ENCODE data around the gene EPAS1.

Gene EPAS1

DNA sequence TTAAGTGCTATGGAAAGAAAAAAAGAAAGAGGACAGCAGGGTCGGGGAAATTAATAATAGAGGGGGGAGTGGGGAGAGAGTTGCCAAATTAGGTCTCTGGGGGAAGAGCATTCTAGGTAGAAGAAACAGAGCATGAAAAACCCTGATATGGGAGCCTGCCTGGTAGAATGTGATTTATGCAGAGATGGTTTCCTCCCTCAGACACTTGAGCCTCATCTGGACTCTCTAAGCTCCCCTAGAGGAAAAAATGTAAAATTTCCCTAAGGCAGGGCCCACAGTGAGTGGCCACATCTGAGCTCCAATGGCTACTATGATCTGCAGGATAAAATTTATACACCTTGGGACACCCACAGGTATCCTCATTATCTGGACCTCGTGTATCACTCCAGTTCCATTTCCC, 20.6 kb upstream of the EPAS1 start:
- peak; percentile 98 for ATAC-seq
- no peak for TF ChIP-seq ESRRG (CRISPR knock-in tag; IDR thresholded peaks at IDR 0.05)
- peak; percentile 21; the same call in 1 of the 2 replicates for TF ChIP-seq ZFP30 (CRISPR knock-in tag; IDR thresholded peaks at IDR 0.05)

DNA sequence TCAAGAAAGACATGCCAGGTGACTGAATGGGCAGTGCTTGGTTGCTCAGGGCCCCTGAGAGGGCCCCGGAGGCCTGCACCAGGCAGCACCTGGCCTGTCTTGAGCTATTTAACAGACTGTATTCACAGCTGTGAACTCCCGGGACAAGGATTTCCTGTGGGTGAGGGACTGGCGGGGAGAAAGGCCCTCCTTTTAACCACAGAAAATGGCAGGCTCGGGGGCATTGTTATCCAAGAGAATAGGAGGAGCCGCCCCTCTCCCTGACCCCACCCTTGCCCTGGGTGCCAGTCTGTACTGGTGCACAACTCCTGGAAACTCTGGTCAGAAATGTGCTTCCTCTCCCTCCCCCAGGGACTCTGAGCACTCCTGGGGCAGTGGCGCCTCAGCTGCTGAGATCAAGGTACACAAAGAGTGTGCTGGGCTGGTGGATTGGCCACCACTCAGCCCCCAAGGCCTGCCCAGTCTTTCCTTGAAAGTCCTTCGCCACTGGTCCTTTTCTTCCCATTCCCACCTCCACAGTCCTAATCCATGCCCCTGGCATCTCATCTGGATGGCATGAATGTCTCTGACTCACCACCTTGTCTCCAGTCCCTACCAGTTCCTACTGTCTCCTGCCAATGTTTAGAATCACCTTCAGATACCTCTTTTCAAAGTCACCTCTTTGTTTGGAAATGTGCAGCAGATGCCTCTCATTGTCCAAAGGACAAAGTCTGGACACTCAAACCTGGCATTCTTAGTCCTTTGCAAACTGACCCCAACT, 19.6 kb upstream of the EPAS1 start:
- TF ChIP-seq GLIS3 (CRISPR knock-in tag; IDR thresholded peaks at IDR 0.05) (no peak), ZC3H10 (CRISPR knock-in tag; IDR thresholded peaks at IDR 0.05) (no peak), ESRRG (CRISPR knock-in tag; IDR thresholded peaks at IDR 0.05) (no peak), ZFP3 (CRISPR knock-in tag; IDR thresholded peaks at IDR 0.05) (no peak), BACH2 (CRISPR knock-in tag; IDR thresholded peaks at IDR 0.05; ENCODE audit: borderline replicate concordance) (no peak), TCF4 (CRISPR knock-in tag; IDR thresholded peaks at IDR 0.05; ENCODE audit: borderline replicate concordance) (no peak), ZNF8 (CRISPR knock-in tag; IDR thresholded peaks at IDR 0.05) (no peak), ZNF70 (CRISPR knock-in tag; IDR thresholded peaks at IDR 0.05) (no peak)
- TF ChIP-seq, protein P1, sequence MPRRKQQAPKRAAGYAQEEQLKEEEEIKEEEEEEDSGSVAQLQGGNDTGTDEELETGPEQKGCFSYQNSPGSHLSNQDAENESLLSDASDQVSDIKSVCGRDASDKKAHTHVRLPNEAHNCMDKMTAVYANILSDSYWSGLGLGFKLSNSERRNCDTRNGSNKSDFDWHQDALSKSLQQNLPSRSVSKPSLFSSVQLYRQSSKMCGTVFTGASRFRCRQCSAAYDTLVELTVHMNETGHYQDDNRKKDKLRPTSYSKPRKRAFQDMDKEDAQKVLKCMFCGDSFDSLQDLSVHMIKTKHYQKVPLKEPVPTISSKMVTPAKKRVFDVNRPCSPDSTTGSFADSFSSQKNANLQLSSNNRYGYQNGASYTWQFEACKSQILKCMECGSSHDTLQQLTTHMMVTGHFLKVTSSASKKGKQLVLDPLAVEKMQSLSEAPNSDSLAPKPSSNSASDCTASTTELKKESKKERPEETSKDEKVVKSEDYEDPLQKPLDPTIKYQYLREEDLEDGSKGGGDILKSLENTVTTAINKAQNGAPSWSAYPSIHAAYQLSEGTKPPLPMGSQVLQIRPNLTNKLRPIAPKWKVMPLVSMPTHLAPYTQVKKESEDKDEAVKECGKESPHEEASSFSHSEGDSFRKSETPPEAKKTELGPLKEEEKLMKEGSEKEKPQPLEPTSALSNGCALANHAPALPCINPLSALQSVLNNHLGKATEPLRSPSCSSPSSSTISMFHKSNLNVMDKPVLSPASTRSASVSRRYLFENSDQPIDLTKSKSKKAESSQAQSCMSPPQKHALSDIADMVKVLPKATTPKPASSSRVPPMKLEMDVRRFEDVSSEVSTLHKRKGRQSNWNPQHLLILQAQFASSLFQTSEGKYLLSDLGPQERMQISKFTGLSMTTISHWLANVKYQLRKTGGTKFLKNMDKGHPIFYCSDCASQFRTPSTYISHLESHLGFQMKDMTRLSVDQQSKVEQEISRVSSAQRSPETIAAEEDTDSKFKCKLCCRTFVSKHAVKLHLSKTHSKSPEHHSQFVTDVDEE (CRISPR knock-in tag; IDR thresholded peaks at IDR 0.05): no peak
- TF ChIP-seq, protein P2, sequence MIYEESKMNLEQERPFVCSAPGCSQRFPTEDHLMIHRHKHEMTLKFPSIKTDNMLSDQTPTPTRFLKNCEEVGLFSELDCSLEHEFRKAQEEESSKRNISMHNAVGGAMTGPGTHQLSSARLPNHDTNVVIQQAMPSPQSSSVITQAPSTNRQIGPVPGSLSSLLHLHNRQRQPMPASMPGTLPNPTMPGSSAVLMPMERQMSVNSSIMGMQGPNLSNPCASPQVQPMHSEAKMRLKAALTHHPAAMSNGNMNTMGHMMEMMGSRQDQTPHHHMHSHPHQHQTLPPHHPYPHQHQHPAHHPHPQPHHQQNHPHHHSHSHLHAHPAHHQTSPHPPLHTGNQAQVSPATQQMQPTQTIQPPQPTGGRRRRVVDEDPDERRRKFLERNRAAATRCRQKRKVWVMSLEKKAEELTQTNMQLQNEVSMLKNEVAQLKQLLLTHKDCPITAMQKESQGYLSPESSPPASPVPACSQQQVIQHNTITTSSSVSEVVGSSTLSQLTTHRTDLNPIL (CRISPR knock-in tag; IDR thresholded peaks at IDR 0.05; ENCODE audit: low read depth): no peak
- TF ChIP-seq, protein P3, sequence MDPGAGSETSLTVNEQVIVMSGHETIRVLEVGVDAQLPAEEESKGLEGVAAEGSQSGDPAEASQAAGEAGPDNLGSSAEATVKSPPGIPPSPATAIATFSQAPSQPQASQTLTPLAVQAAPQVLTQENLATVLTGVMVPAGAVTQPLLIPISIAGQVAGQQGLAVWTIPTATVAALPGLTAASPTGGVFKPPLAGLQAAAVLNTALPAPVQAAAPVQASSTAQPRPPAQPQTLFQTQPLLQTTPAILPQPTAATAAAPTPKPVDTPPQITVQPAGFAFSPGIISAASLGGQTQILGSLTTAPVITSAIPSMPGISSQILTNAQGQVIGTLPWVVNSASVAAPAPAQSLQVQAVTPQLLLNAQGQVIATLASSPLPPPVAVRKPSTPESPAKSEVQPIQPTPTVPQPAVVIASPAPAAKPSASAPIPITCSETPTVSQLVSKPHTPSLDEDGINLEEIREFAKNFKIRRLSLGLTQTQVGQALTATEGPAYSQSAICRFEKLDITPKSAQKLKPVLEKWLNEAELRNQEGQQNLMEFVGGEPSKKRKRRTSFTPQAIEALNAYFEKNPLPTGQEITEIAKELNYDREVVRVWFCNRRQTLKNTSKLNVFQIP (CRISPR knock-in tag; IDR thresholded peaks at IDR 0.05; ENCODE audit: borderline replicate concordance, low read depth): no peak
- TF ChIP-seq, protein P4, sequence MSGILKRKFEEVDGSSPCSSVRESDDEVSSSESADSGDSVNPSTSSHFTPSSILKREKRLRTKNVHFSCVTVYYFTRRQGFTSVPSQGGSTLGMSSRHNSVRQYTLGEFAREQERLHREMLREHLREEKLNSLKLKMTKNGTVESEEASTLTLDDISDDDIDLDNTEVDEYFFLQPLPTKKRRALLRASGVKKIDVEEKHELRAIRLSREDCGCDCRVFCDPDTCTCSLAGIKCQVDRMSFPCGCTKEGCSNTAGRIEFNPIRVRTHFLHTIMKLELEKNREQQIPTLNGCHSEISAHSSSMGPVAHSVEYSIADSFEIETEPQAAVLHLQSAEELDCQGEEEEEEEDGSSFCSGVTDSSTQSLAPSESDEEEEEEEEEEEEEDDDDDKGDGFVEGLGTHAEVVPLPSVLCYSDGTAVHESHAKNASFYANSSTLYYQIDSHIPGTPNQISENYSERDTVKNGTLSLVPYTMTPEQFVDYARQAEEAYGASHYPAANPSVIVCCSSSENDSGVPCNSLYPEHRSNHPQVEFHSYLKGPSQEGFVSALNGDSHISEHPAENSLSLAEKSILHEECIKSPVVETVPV (CRISPR knock-in tag; IDR thresholded peaks at IDR 0.05): no peak
- peak; percentile 36; the same call in 2 of the 3 replicates for ATAC-seq

DNA sequence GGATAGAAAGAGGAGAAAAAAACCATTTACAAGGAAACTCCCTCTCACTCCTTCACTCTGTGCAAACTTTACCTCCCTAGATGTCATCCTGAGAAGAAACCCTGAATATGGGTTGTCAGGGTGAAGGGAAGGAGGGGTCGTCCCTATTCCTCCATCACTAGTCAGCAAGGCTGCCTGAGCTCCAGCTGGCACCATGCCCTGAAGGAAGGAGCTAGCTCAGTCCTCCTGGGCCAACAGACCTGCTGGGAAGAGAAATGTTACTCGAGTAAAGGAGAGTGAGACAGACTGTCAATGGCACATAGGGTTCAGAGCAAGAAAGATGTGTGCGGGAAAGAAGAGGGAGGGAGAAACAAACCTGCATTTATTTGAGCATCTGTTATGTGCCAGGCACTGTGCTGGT, 18.3 kb upstream of the EPAS1 start:
- ATAC-seq: no peak
- no peak for TF ChIP-seq BACH2 (CRISPR knock-in tag; IDR thresholded peaks at IDR 0.05; ENCODE audit: borderline replicate concordance)
- no peak for TF ChIP-seq ZFP3 (CRISPR knock-in tag; IDR thresholded peaks at IDR 0.05)
- no peak for TF ChIP-seq ZNF70 (CRISPR knock-in tag; IDR thresholded peaks at IDR 0.05)
- no peak for TF ChIP-seq OSR1 (CRISPR knock-in tag; IDR thresholded peaks at IDR 0.05)
- no peak for TF ChIP-seq ARNTL (CRISPR knock-in tag; IDR thresholded peaks at IDR 0.05; ENCODE audit: borderline replicate concordance, low read depth)
- TF ChIP-seq, protein P4 (CRISPR knock-in tag; IDR thresholded peaks at IDR 0.05): no peak
- TF ChIP-seq, protein P3 (CRISPR knock-in tag; IDR thresholded peaks at IDR 0.05; ENCODE audit: borderline replicate concordance, low read depth): no peak
- TF ChIP-seq, protein P1 (CRISPR knock-in tag; IDR thresholded peaks at IDR 0.05): no peak
- TF ChIP-seq TCF4 (CRISPR knock-in tag; IDR thresholded peaks at IDR 0.05; ENCODE audit: borderline replicate concordance): no peak
- TF ChIP-seq, protein P5, sequence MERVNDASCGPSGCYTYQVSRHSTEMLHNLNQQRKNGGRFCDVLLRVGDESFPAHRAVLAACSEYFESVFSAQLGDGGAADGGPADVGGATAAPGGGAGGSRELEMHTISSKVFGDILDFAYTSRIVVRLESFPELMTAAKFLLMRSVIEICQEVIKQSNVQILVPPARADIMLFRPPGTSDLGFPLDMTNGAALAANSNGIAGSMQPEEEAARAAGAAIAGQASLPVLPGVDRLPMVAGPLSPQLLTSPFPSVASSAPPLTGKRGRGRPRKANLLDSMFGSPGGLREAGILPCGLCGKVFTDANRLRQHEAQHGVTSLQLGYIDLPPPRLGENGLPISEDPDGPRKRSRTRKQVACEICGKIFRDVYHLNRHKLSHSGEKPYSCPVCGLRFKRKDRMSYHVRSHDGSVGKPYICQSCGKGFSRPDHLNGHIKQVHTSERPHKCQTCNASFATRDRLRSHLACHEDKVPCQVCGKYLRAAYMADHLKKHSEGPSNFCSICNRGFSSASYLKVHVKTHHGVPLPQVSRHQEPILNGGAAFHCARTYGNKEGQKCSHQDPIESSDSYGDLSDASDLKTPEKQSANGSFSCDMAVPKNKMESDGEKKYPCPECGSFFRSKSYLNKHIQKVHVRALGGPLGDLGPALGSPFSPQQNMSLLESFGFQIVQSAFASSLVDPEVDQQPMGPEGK (CRISPR knock-in tag; IDR thresholded peaks at IDR 0.05; ENCODE audit: borderline replicate concordance): no peak
- no peak for TF ChIP-seq PPARA (CRISPR knock-in tag; IDR thresholded peaks at IDR 0.05; ENCODE audit: borderline replicate concordance)
- TF ChIP-seq GLIS3 (CRISPR knock-in tag; IDR thresholded peaks at IDR 0.05): no peak
- TF ChIP-seq RARB (CRISPR knock-in tag; IDR thresholded peaks at IDR 0.05): no peak
- TF ChIP-seq ZC3H10 (CRISPR knock-in tag; IDR thresholded peaks at IDR 0.05): no peak
